Measurements from ENCODE around the gene DUSP6.

DNA sequence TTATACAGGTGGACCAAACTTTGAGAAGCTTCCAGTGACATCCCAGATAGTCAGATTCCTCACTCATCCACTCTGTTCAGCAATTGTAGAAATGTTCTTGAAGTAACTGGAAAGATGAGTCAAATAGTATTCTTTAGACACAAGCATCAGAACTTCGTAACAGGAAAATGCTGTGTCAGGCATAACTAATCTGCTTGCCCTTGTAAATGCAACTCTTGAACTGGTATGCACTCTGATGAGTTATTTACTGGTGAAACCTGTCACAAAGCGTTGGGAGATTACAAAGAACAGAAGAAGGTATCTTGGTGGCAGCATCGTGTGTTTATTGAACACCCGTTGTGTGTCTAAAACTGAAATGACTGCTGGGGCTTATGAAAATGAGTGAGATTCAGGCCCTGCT is 10.8 kb upstream of the DUSP6 start:
- TF ChIP-seq TCF7L2 (IDR thresholded peaks at IDR 0.05; ENCODE audit: low read depth, low read length) (no peak), NFE2L2 (IDR thresholded peaks at IDR 0.05; ENCODE audit: low read length) (no peak), TBP (CRISPR knock-in tag; IDR thresholded peaks at IDR 0.05) (no peak)
- TF ChIP-seq, protein P1, sequence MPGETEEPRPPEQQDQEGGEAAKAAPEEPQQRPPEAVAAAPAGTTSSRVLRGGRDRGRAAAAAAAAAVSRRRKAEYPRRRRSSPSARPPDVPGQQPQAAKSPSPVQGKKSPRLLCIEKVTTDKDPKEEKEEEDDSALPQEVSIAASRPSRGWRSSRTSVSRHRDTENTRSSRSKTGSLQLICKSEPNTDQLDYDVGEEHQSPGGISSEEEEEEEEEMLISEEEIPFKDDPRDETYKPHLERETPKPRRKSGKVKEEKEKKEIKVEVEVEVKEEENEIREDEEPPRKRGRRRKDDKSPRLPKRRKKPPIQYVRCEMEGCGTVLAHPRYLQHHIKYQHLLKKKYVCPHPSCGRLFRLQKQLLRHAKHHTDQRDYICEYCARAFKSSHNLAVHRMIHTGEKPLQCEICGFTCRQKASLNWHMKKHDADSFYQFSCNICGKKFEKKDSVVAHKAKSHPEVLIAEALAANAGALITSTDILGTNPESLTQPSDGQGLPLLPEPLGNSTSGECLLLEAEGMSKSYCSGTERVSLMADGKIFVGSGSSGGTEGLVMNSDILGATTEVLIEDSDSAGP (CRISPR knock-in tag; IDR thresholded peaks at IDR 0.05; ENCODE audit: borderline replicate concordance) = no peak
- TF ChIP-seq, protein P2, sequence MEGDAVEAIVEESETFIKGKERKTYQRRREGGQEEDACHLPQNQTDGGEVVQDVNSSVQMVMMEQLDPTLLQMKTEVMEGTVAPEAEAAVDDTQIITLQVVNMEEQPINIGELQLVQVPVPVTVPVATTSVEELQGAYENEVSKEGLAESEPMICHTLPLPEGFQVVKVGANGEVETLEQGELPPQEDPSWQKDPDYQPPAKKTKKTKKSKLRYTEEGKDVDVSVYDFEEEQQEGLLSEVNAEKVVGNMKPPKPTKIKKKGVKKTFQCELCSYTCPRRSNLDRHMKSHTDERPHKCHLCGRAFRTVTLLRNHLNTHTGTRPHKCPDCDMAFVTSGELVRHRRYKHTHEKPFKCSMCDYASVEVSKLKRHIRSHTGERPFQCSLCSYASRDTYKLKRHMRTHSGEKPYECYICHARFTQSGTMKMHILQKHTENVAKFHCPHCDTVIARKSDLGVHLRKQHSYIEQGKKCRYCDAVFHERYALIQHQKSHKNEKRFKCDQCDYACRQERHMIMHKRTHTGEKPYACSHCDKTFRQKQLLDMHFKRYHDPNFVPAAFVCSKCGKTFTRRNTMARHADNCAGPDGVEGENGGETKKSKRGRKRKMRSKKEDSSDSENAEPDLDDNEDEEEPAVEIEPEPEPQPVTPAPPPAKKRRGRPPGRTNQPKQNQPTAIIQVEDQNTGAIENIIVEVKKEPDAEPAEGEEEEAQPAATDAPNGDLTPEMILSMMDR (CRISPR knock-in tag; IDR thresholded peaks at IDR 0.05) = no peak
- TF ChIP-seq, protein P3, sequence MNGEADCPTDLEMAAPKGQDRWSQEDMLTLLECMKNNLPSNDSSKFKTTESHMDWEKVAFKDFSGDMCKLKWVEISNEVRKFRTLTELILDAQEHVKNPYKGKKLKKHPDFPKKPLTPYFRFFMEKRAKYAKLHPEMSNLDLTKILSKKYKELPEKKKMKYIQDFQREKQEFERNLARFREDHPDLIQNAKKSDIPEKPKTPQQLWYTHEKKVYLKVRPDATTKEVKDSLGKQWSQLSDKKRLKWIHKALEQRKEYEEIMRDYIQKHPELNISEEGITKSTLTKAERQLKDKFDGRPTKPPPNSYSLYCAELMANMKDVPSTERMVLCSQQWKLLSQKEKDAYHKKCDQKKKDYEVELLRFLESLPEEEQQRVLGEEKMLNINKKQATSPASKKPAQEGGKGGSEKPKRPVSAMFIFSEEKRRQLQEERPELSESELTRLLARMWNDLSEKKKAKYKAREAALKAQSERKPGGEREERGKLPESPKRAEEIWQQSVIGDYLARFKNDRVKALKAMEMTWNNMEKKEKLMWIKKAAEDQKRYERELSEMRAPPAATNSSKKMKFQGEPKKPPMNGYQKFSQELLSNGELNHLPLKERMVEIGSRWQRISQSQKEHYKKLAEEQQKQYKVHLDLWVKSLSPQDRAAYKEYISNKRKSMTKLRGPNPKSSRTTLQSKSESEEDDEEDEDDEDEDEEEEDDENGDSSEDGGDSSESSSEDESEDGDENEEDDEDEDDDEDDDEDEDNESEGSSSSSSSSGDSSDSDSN (CRISPR knock-in tag; IDR thresholded peaks at IDR 0.05) = no peak
- TF ChIP-seq, protein P4, sequence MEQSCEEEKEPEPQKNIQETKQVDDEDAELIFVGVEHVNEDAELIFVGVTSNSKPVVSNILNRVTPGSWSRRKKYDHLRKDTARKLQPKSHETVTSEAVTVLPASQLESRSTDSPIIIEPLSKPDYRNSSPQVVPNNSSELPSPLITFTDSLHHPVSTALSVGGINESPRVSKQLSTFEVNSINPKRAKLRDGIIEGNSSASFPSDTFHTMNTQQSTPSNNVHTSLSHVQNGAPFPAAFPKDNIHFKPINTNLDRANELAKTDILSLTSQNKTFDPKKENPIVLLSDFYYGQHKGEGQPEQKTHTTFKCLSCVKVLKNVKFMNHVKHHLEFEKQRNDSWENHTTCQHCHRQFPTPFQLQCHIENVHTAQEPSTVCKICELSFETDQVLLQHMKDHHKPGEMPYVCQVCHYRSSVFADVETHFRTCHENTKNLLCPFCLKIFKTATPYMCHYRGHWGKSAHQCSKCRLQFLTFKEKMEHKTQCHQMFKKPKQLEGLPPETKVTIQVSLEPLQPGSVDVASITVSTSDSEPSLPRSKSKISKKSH (CRISPR knock-in tag; IDR thresholded peaks at IDR 0.05; ENCODE audit: borderline replicate concordance) = no peak
